Nephron progenitor cell (in vitro differentiated cells): ENCODE measurements around the gene TBC1D22A.
"Not testable (repeated sequence)": the region's sequence is repeated elsewhere in the genome, so short reads cannot be mapped to it uniquely, and the experiment has no call there.

ENCODE experiments used
- DNase-seq: peaks from one replicate; pipeline ENCODE4 v3.0.0; 2021
- H3K27ac Mint-ChIP-seq: 2 replicates; pipeline ENCODE4 v1.8.0; 2021; ENCODE audit warnings: mild to moderate bottlenecking, moderate library complexity, mixed read lengths
- H3K27me3 Mint-ChIP-seq: 2 replicates; pipeline ENCODE4 v1.8.0; 2021; ENCODE audit warnings: mild to moderate bottlenecking, low read depth, mixed read lengths; ENCODE audit not compliant: poor library complexity
- H3K36me3 Mint-ChIP-seq: 2 replicates; pipeline ENCODE4 v1.8.0; 2021; ENCODE audit warnings: low read depth, mixed read lengths
- H3K4me1 Mint-ChIP-seq: 2 replicates; pipeline ENCODE4 v1.8.0; 2021; ENCODE audit warnings: mixed read lengths
- H3K4me3 Mint-ChIP-seq: 2 replicates; pipeline ENCODE4 v1.8.0; 2021; ENCODE audit warnings: mild to moderate bottlenecking, moderate library complexity, mixed read lengths
- H3K9me3 Mint-ChIP-seq: 2 replicates; pipeline ENCODE4 v1.8.0; 2021; ENCODE audit warnings: mild to moderate bottlenecking, moderate library complexity, mixed read lengths
- TF ChIP-seq, protein P1 (sequence below): fragments of 200-600 bp; sonication (generic); IDR thresholded peaks from 2 replicates; pipeline ENCODE4 v1.5.0; 2021; ENCODE audit warnings: antibody characterized with exemption

Gene TBC1D22A

DNA sequence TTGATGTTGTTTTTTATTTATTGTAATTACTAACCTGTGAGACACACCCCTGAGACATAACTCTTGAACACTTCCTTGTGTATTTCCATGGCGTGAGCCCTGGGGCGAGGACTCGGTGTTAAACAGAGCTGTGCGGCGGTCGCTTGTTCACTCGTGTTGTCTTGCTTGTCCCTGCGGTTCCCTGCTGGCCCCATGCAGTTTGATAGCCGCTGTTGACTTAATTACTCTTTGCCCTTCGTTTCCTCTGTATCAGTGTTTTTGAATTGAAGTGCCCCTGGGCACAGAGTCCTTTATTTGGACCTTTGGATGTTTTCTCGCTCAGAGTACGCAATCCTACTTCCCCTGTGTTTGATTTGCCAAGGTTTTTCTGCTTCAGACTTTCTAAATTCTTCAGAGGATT lies 52.7 kb downstream of the TBC1D22A start:
- DNase-seq: no peak
- H3K9me3 Mint-ChIP-seq: peaks cover 20% of the 10 kb centered on the region
- H3K27ac Mint-ChIP-seq: no peak overlapping the region
- no peaks in the 10 kb centered on the region for H3K27me3 Mint-ChIP-seq
- TF ChIP-seq, protein P1, sequence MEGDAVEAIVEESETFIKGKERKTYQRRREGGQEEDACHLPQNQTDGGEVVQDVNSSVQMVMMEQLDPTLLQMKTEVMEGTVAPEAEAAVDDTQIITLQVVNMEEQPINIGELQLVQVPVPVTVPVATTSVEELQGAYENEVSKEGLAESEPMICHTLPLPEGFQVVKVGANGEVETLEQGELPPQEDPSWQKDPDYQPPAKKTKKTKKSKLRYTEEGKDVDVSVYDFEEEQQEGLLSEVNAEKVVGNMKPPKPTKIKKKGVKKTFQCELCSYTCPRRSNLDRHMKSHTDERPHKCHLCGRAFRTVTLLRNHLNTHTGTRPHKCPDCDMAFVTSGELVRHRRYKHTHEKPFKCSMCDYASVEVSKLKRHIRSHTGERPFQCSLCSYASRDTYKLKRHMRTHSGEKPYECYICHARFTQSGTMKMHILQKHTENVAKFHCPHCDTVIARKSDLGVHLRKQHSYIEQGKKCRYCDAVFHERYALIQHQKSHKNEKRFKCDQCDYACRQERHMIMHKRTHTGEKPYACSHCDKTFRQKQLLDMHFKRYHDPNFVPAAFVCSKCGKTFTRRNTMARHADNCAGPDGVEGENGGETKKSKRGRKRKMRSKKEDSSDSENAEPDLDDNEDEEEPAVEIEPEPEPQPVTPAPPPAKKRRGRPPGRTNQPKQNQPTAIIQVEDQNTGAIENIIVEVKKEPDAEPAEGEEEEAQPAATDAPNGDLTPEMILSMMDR: no peak
- H3K4me3 Mint-ChIP-seq: no peak overlapping the region
- peaks cover 50% of the 10 kb centered on the region for H3K36me3 Mint-ChIP-seq
- H3K4me1 Mint-ChIP-seq: peaks cover 51% of the 10 kb centered on the region

GRCh38 chr22:46815559-46815895 lies 53.1 kb downstream of the TBC1D22A start:
- Mint-ChIP-seq H3K27me3 (no peaks in the 10 kb centered on the region), H3K4me3 (no peak overlapping the region), H3K4me1 (peaks cover 51% of the 10 kb centered on the region), H3K9me3 (peaks cover 24% of the 10 kb centered on the region), H3K27ac (no peak overlapping the region), H3K36me3 (peaks cover 53% of the 10 kb centered on the region)
- DNase-seq: no peak
- TF ChIP-seq, protein P1: no peak

DNA sequence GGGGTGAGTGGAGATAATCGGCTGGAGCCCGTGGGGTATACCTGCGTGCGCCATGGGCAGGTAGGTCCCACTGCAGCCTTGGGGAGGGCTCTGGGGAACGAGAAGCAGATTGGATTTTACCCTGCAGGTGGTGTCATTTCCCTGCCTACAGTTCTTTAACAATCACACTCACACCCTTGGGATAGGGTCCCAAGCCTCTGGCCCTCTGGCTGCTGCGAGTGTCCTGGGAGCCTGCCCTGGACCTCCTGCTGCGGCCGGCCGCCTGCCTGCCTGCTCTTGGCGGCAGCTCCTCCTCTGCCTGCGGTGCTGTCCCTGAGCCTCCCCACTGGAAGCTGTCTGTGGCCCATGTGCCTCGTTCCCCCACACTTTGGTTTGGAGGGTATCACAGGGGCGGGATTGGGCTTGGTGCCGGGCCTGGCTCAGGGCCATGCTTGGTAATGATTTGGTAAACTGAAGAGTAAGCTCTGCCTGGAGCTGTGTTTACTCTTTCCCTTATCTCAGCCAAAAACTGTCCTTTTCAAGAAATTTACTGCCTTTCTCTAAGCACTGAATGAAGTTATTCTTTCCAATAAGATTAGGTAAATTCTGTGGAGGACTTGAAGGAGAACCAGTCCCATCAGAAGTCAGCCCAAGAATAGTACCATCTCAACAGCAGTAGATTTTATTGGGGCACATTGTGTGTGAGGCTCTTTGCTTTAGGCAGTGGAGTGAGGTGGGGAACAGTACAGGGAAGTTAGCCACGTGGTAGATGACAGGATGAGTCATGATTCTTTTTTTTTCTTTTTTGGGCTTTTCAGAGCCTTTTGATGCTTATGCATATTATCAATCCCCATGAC lies 53.7 kb downstream of the TBC1D22A start:
- H3K4me3 Mint-ChIP-seq: no peak overlapping the region

GRCh38 chr22:46817390-46817789 lies 54.9 kb downstream of the TBC1D22A start:
- H3K4me1 Mint-ChIP-seq: peaks cover 35% of the 10 kb centered on the region
- not testable (repeated sequence) for H3K4me3 Mint-ChIP-seq, H3K27ac Mint-ChIP-seq, H3K27me3 Mint-ChIP-seq, DNase-seq
- H3K9me3 Mint-ChIP-seq: peaks cover 35% of the 10 kb centered on the region
- H3K36me3 Mint-ChIP-seq: peaks cover 71% of the 10 kb centered on the region

More for the DNA sequence above, 53.7 kb downstream of the TBC1D22A start:
- Mint-ChIP-seq H3K9me3 (peaks cover 30% of the 10 kb centered on the region), H3K27me3 (no peaks in the 10 kb centered on the region), H3K36me3 (peaks cover 59% of the 10 kb centered on the region), H3K27ac (peak overlapping the region; percentile 12), H3K4me1 (peaks cover 47% of the 10 kb centered on the region)
- DNase-seq: no peak
- TF ChIP-seq, protein P1: no peak

DNA sequence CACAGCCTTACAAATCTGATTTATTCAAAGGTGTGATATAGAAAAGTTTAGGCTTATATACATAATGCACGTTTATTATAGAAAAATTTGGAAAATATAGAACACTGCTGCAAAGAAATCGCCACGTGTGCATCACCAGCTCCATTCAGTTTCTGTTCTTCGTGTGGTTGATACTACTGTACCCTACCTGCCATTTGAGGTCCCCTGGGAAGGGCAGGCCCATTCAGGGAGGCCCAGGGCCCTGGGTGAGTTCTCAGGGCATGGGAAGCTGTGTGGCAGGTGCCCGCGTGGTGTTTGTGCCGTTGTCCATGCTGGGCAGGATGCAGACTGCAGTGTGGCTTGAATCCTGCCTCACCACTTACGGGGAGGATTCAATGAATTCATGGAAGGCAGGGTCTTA lies 60.8 kb downstream of the TBC1D22A start:
- Mint-ChIP-seq H3K36me3 (peaks cover 73% of the 10 kb centered on the region), H3K9me3 (peaks cover 27% of the 10 kb centered on the region), H3K4me3 (no peak overlapping the region), H3K27me3 (peaks cover 3% of the 10 kb centered on the region), H3K27ac (no peak overlapping the region), H3K4me1 (peaks cover 5% of the 10 kb centered on the region)
- DNase-seq: no peak
- TF ChIP-seq, protein P1: no peak

DNA sequence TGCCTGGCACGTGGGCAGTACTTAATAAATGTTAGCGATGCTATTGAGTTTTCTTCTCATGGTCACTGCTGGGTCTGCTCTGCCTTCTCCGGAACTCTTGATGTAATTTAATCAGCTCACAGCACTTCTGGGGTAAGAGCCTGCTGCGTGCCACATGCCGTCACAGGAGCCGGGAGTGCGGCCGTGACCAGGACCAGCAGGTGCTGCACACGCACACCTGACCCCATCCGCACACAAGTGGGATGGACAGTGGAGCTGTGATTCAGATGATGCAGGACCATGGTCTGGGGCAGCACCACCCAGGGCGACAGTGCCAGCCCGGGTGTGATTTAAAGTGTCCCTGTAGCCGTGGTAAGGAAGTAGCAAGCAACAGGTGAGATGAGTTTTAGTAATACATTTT lies 61.2 kb downstream of the TBC1D22A start:
- Mint-ChIP-seq H3K36me3 (peaks cover 73% of the 10 kb centered on the region), H3K9me3 (peaks cover 26% of the 10 kb centered on the region), H3K27me3 (peaks cover 3% of the 10 kb centered on the region), H3K4me1 (peaks cover 9% of the 10 kb centered on the region), H3K27ac (no peak overlapping the region), H3K4me3 (no peak overlapping the region)
- TF ChIP-seq, protein P1: no peak
- no peak for DNase-seq
